Endodermal cell (in vitro differentiated cells): ENCODE measurements around the gene RAB37. TPM values are rescaled to one million over a fixed set of nuclear protein-coding genes. Genes with fewer than 3 reads are reported as not detected.

Experiments used
- DNase-seq: peaks from one replicate; pipeline ENCODE4 v3.0.0-alpha.2; 2017
- H3K27ac ChIP-seq: 2 replicates; pipeline ENCODE4 v1.5.1; 2013; ENCODE audit warnings: mild to moderate bottlenecking, low read depth, low read length, moderate library complexity
- H3K27me3 ChIP-seq: 2 replicates; pipeline ENCODE4 v1.6.1; 2013; ENCODE audit warnings: mild to moderate bottlenecking, low read length, moderate library complexity; ENCODE audit not compliant: insufficient read depth, control insufficient read depth, poor library complexity, severe bottlenecking
- H3K36me3 ChIP-seq: 2 replicates; pipeline ENCODE4 v1.7.0; 2013; ENCODE audit warnings: mild to moderate bottlenecking, low read length, moderate library complexity; ENCODE audit not compliant: control insufficient read depth, insufficient read depth
- H3K4me1 ChIP-seq: one replicate; pipeline ENCODE4 v1.7.0; 2013; ENCODE audit warnings: low read length; ENCODE audit not compliant: control insufficient read depth, insufficient read depth
- H3K4me3 ChIP-seq: 2 replicates; pipeline ENCODE4 v1.5.1; 2013; ENCODE audit warnings: mild to moderate bottlenecking, low read length, moderate library complexity
- H3K9ac ChIP-seq: 2 replicates; pipeline ENCODE4 v1.6.1; 2013; ENCODE audit warnings: mild to moderate bottlenecking, low read length, moderate library complexity; ENCODE audit not compliant: poor library complexity, severe bottlenecking; ENCODE audit errors: extremely low read depth
- H3K9me3 ChIP-seq: 2 replicates; pipeline ENCODE4 v1.6.1; 2013; ENCODE audit warnings: mild to moderate bottlenecking, low read length, moderate library complexity; ENCODE audit not compliant: control insufficient read depth
- H3K27ac Mint-ChIP-seq: 2 replicates; pipeline ENCODE4 v1.8.0; 2020; ENCODE audit warnings: mixed read lengths
- H3K27me3 Mint-ChIP-seq: 2 replicates; pipeline ENCODE4 v1.8.0; 2021; ENCODE audit warnings: mild to moderate bottlenecking, mixed read lengths; ENCODE audit not compliant: insufficient read depth
- H3K36me3 Mint-ChIP-seq: 2 replicates; pipeline ENCODE4 v1.8.0; 2020; ENCODE audit warnings: low read depth, mixed read lengths
- H3K4me1 Mint-ChIP-seq: 2 replicates; pipeline ENCODE4 v1.8.0; 2020; ENCODE audit warnings: mixed read lengths
- H3K4me3 Mint-ChIP-seq: 2 replicates; pipeline ENCODE4 v1.8.0; 2020; ENCODE audit warnings: mild to moderate bottlenecking, moderate library complexity, mixed read lengths
- H3K9me3 Mint-ChIP-seq: 2 replicates; pipeline ENCODE4 v1.8.0; 2020; ENCODE audit warnings: mild to moderate bottlenecking, mixed read lengths
- WGBS, 2 experiments: methylation state at CpG; one replicate each; pipeline versions ENCODE4 v1.1.5 to v1.1.7; 2013; ENCODE audit warnings: missing lambda C conversion rate in 2 of 2, mixed read lengths in 1 of 2; ENCODE audit not compliant: insufficient coverage in 1 of 2, insufficient read length in 1 of 2; 5-methylcytosine and 5-hydroxymethylcytosine counted together
- long read RNA-seq, 4 experiments: library from polyadenylated mRNA in 2 of 4; library from RNA in 1 of 4; library from capped mRNA in 1 of 4; stranded (forward) in 3 of 4; unstranded in 1 of 4; transcript quantifications; one replicate each; pipeline ENCODE4 v2.0.0, GENCODE V29; 2020 to 2021; ENCODE audit warnings: inconsistent platforms in 1 of 4
- polyA plus RNA-seq, 2 experiments: library from polyadenylated mRNA; stranded (reverse); fragments of 50-300 nt; gene quantifications; one replicate each; pipeline ENCODE4 v1.2.3, GENCODE V29; 2013
- total RNA-seq, 2 donors: library from RNA; stranded (reverse); fragmentation: NEBNext Ultra II Directional in 1 of 2; extraction: Animal tissue kit (Norgen Biotek cat#: 25700) in 1 of 2; gene quantifications; 2 replicates in 1 of 2; 3 replicates in 1 of 2; pipeline ENCODE4 v1.2.1, GENCODE V29; 2021
- TF ChIP-seq, protein P1 (sequence below): fragments of 200-600 bp; sonication (generic); conservative IDR thresholded peaks from 2 replicates; pipeline ENCODE4 v1.5.0; 2021; ENCODE audit warnings: antibody characterized with exemption, mild to moderate bottlenecking

Gene RAB37
- total RNA-seq, result 1 to 10 TPM; 6.8 to 8.4 TPM
- 1.8 TPM for polyA plus RNA-seq (2013, experiment 1 of 2)
- 2.0 TPM for polyA plus RNA-seq (2013, experiment 2 of 2)
- long read RNA-seq, experiment 1, result 0 reads
- long read RNA-seq, experiment 2, transcript RAB37-204 (9 exons, 2,617 nt), result major isoform, 6 of 10 reads
- long read RNA-seq, experiment 2, partial matches to known transcripts, result 3 of 10 reads
- long read RNA-seq, experiment 2, other reads (novel, unspliced or antisense), result 0 of 10 reads
- long read RNA-seq, experiment 3, transcript RAB37-204 (9 exons, 2,617 nt), result major isoform, 9 of 19 reads
- long read RNA-seq, experiment 3, partial matches to known transcripts, result 2 of 19 reads
- long read RNA-seq, experiment 3, other reads (novel, unspliced or antisense), result 3 of 19 reads
- long read RNA-seq, experiment 4, partial matches to known transcripts, result 1 of 2 reads
- long read RNA-seq, experiment 4, other reads (novel, unspliced or antisense), result 0 of 2 reads

DNA sequence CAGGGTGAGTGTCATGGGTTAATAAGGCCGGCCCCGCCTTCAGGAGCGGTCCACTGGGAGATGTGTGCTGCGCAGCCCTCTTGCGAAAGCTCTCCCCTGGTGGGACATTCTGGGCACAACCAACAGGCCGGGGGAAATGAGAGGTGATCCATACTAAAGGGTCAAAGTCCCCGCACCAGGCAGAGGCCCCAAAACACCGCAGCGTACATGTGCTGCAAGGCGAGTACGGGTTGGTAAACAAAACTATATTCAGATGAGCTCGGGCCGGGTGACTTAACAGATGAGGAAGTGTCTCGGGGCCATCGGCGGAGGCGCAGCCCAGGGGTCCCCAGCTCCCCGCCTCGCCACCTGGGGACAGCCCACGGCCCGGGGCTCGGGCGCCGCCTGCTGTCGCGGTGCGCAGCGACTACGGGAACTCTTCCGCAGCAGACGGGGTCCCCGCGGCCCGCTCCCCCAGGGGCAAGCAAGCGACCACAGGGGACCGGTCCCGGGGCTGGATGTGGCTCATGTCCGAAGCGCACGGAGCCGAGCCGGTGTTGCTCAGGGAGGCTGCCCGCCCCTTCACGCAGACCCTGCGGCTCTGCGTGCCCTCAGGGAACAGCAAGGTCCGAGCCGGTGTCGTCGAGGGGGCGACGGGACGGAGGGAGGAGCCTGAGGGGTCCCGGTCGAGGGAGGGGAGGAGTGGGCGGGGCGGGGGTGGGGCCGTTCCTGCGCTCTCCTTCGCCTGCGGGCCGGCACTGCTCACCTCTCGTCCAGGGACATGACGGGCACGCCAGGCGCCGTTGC lies at the start of gene RAB37:
Gene RAB37 (plus strand): TSS at position 744 of the 786 bp plus-strand sequence. CDS start 17 bp downstream, at position 761.
- DNase-seq, result peak; percentile 95
- peaks cover 11% of the 10 kb centered on the region for H3K4me1 ChIP-seq
- 7 to 9% methylated on average over 8 to 65 of the region's 67 CpGs for WGBS, 2 experiments
- no peaks in the 10 kb centered on the region for H3K9me3 Mint-ChIP-seq
- no peaks in the 10 kb centered on the region for H3K36me3 ChIP-seq
- peak within 1 kb of the TSS; percentile 75 for H3K4me3 ChIP-seq
- no peak within 1 kb of the TSS for H3K9ac ChIP-seq
- H3K27me3 ChIP-seq, result peaks cover 15% of the 10 kb centered on the region
- H3K27ac Mint-ChIP-seq, result peak within 1 kb of the TSS; percentile 20
- H3K4me3 Mint-ChIP-seq, result peak within 1 kb of the TSS; percentile 63
- H3K9me3 ChIP-seq, result no peaks in the 10 kb centered on the region
- H3K36me3 Mint-ChIP-seq, result no peaks in the 10 kb centered on the region
- H3K4me1 Mint-ChIP-seq, result peaks cover 16% of the 10 kb centered on the region
- H3K27me3 Mint-ChIP-seq, result peaks cover 5% of the 10 kb centered on the region
- no peak within 1 kb of the TSS for H3K27ac ChIP-seq
- TF ChIP-seq, protein P1, sequence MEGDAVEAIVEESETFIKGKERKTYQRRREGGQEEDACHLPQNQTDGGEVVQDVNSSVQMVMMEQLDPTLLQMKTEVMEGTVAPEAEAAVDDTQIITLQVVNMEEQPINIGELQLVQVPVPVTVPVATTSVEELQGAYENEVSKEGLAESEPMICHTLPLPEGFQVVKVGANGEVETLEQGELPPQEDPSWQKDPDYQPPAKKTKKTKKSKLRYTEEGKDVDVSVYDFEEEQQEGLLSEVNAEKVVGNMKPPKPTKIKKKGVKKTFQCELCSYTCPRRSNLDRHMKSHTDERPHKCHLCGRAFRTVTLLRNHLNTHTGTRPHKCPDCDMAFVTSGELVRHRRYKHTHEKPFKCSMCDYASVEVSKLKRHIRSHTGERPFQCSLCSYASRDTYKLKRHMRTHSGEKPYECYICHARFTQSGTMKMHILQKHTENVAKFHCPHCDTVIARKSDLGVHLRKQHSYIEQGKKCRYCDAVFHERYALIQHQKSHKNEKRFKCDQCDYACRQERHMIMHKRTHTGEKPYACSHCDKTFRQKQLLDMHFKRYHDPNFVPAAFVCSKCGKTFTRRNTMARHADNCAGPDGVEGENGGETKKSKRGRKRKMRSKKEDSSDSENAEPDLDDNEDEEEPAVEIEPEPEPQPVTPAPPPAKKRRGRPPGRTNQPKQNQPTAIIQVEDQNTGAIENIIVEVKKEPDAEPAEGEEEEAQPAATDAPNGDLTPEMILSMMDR, result peak; percentile 69

GRCh38 chr17:74687886-74688285 lies 49.2 kb upstream of the RAB37 start:
- Histone ChIP-seq H3K27me3 (no peaks in the 10 kb centered on the region), H3K9ac (no peak overlapping the region), H3K36me3 (no peaks in the 10 kb centered on the region), H3K9me3 (no peaks in the 10 kb centered on the region), H3K27ac (no peak overlapping the region), H3K4me1 (no peaks in the 10 kb centered on the region), H3K4me3 (no peak overlapping the region)
- Mint-ChIP-seq H3K4me3 (no peak overlapping the region), H3K9me3 (no peaks in the 10 kb centered on the region), H3K36me3 (no peaks in the 10 kb centered on the region), H3K27ac (no peak overlapping the region), H3K4me1 (no peaks in the 10 kb centered on the region), H3K27me3 (peaks cover 9% of the 10 kb centered on the region)
- TF ChIP-seq, protein P1, result no peak
- no peak for DNase-seq
- 88 to 94% methylated on average over 3 of the region's 3 CpGs for WGBS, 2 experiments

DNA sequence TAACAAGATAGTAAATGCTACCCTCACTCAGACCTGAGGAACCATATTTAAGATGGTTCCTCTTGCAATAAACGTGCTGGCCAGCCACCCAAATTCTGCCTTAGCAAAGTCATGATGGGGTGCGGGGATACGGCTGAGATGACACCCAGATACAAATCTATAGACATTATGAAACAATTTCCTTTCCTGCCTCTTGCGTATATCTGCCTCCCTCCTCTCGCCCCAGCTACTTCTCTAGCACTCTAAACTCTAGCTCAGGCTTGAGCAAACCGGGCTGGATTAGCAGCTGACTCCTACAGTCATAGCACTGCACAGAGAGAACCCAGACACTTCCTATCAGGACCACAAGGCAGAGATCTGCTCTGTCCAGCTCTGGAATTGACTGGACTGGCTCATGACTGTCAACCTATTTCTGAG lies 46.6 kb upstream of the RAB37 start:
- Histone ChIP-seq H3K9me3 (peaks cover 4% of the 10 kb centered on the region), H3K4me3 (no peak overlapping the region), H3K27me3 (no peaks in the 10 kb centered on the region), H3K36me3 (no peaks in the 10 kb centered on the region), H3K27ac (no peak overlapping the region), H3K4me1 (no peaks in the 10 kb centered on the region), H3K9ac (no peak overlapping the region)
- Mint-ChIP-seq H3K9me3 (peaks cover 2% of the 10 kb centered on the region), H3K27me3 (peaks cover 9% of the 10 kb centered on the region), H3K4me1 (no peaks in the 10 kb centered on the region), H3K36me3 (no peaks in the 10 kb centered on the region), H3K4me3 (no peak overlapping the region), H3K27ac (no peak overlapping the region)
- WGBS, 2 experiments, result 84 to 87% methylated on average over 5 to 6 of the region's 6 CpGs
- DNase-seq, result no peak
- TF ChIP-seq, protein P1, result no peak
